ENCODE measurements around the gene SDSL.

The SDSL gene

GRCh38 chr12:113476176-113476986, 54.2 kb downstream of the SDSL start:
- no peaks in the 10 kb centered on the region for H3K9me3 ChIP-seq (ENCODE audit: control insufficient read depth, insufficient read depth, low read depth, low read length)
- no peak overlapping the region for H3K4me3 ChIP-seq (ENCODE audit: low read depth, low read length)
- H3K4me1 ChIP-seq (ENCODE audit: control insufficient read depth, insufficient read depth, low read length): no peaks in the 10 kb centered on the region
- CTCF ChIA-PET: no interaction called here
- POLR2A ChIA-PET: no interaction called here
- H3K27ac ChIP-seq (ENCODE audit: extremely low read depth, low read depth, low read length): no peak overlapping the region
- no peaks in the 10 kb centered on the region for H3K36me3 ChIP-seq (ENCODE audit: control insufficient read depth in 2 of 2, insufficient read depth in 1 of 2, low read length in 2 of 2)
- TF ChIP-seq ZNF660 (tag by site-specific recombination; IDR thresholded peaks at IDR 0.05): no peak
- no peak for TF ChIP-seq ZBTB10 (tag by site-specific recombination; IDR thresholded peaks at IDR 0.05)
- TF ChIP-seq ZNF394 (tag by site-specific recombination; IDR thresholded peaks at IDR 0.05; ENCODE audit: borderline replicate concordance): no peak
- no peak for TF ChIP-seq ZNF292 (tag by site-specific recombination; IDR thresholded peaks at IDR 0.05; ENCODE audit: borderline replicate concordance, low read depth)
- TF ChIP-seq ZNF501 (tag by site-specific recombination; IDR thresholded peaks at IDR 0.05): no peak
- TF ChIP-seq ZBTB21 (tag by site-specific recombination; IDR thresholded peaks at IDR 0.05): no peak
- TF ChIP-seq KLF9 (tag by site-specific recombination; IDR thresholded peaks at IDR 0.05; ENCODE audit: low read depth): no peak
- no peak for TF ChIP-seq ZNF202 (tag by site-specific recombination; IDR thresholded peaks at IDR 0.05; ENCODE audit: borderline replicate concordance)

GRCh38 chr12:113477171-113477841, 55.1 kb downstream of the SDSL start:
- no peaks in the 10 kb centered on the region for H3K4me1 ChIP-seq (ENCODE audit: control insufficient read depth, insufficient read depth, low read length)

More at GRCh38 chr12:113477171-113477841, 55.1 kb downstream of the SDSL start:
- no peak overlapping the region for H3K27ac ChIP-seq (ENCODE audit: extremely low read depth, low read depth, low read length)
- H3K36me3 ChIP-seq (ENCODE audit: control insufficient read depth in 2 of 2, insufficient read depth in 1 of 2, low read length in 2 of 2): no peaks in the 10 kb centered on the region
- POLR2A ChIA-PET: no interaction called here
- TF ChIP-seq ELK4 (IDR thresholded peaks at IDR 0.05; ENCODE audit: borderline replicate concordance, low read depth, low read length): no peak
- no peak for TF ChIP-seq ZNF404 (tag by site-specific recombination; IDR thresholded peaks at IDR 0.05)
- no peak for TF ChIP-seq ZNF184 (tag by site-specific recombination; IDR thresholded peaks at IDR 0.05)
- no peak for TF ChIP-seq HOXD13 (CRISPR knock-in tag; IDR thresholded peaks at IDR 0.05; ENCODE audit: borderline replicate concordance)
- TF ChIP-seq ZBTB26 (tag by site-specific recombination; optimal IDR thresholded peaks at IDR 0.05): no peak
- TF ChIP-seq ZNF19 (tag by site-specific recombination; IDR thresholded peaks at IDR 0.05; ENCODE audit: low read depth): no peak
- TF ChIP-seq ZNF518A (tag by site-specific recombination; conservative IDR thresholded peaks at IDR 0.05; ENCODE audit: low read depth): no peak
- no peak overlapping the region for H3K4me3 ChIP-seq (ENCODE audit: low read depth, low read length)
- CTCF ChIA-PET: interaction anchor here (0.6 kb wide), 1 partner anchor 122 kb away, joined by 3 read pairs; no protein-coding TSS in a partner anchor
- no peaks in the 10 kb centered on the region for H3K9me3 ChIP-seq (ENCODE audit: control insufficient read depth, insufficient read depth, low read depth, low read length)

Data from HEK293 (cell line).